Activated naive CD4-positive, alpha-beta T cell (primary cell): ENCODE data around the gene NXNL1.
"Not testable (repeated sequence)": the region's sequence is repeated elsewhere in the genome, so short reads cannot be mapped to it uniquely, and the experiment has no call there.

Experiments
- DNase-seq, 4 experiments: peaks; one replicate each; lab custom pipeline; 2025; lab: John Stamatoyannopoulos, UW

Gene NXNL1

DNA sequence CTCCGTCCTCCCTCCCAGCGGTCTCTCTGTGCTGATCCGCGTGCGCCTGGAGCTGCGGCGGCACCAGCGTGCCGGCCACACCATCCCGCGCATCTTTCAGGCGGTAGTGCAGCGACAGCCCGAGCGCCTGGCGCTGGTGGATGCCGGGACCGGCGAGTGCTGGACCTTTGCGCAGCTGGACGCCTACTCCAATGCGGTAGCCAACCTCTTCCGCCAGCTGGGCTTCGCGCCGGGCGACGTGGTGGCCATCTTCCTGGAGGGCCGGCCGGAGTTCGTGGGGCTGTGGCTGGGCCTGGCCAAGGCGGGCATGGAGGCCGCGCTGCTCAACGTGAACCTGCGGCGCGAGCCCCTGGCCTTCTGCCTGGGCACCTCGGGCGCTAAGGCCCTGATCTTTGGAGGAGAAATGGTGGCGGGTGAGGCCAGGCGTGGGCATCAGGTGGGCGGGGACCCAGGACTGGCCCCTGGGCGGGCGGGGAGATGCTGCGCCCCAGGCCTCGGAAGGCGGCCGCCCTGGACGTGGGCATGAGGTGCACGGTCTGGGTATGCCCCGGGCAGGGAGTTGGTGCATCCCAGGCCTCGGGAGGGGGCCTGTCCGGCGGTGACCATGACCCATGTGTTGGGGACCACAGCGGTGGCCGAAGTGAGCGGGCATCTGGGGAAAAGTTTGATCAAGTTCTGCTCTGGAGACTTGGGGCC lies 26.0 kb upstream of the NXNL1 start:
- no peak for DNase-seq

DNA sequence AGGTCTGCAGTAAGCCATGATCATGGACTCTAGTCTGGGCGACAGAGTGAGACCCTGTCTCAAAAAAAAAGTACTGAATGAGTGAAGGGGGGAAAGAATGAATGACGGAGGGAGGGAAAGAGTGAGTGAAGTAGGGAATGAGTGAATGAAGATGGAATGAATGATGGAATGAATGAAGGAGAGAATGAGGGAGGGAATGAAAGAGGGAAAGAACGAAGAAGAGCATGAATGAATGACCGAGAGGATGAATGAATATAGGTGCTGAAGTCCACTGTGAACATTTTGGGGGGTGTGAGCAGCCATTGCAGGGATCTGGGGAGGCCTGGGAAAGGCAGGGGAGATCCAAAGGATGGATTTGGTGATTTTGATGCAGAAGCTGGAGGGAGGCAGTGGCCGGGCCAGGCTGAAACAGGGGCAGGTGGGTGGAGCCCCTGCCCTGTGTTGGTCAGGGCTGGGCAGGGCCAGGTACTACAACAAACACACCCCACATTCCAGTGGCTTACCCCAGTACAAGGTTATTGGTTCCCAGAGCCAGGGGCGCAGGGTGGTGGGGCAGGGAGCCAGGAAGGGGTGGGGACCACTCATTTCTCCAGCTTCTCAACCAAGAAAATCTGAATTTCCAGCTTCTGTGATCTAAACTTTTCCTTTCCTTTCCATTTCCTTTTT lies 23.9 kb upstream of the NXNL1 start:
- no peak for DNase-seq

DNA sequence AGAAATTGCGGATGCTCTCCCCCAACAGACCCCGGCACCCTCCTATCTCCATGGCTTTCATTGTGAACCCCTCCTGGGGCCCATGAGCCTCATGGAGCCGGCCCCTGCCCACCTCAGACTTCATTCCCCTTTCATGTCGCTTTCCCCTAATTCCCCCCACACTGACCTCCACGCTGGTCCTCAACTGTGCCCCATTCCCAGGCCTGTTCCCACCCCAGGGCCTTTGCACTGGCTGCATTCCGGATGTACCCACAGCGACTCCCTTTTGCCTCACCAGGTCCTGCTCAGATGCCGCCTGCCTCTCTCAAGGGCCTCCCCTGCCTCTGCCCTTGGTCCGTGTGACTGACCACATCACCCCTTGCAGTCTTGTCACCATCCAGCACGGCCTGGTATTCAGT lies 22.9 kb upstream of the NXNL1 start:
- DNase-seq, result no peak

DNA sequence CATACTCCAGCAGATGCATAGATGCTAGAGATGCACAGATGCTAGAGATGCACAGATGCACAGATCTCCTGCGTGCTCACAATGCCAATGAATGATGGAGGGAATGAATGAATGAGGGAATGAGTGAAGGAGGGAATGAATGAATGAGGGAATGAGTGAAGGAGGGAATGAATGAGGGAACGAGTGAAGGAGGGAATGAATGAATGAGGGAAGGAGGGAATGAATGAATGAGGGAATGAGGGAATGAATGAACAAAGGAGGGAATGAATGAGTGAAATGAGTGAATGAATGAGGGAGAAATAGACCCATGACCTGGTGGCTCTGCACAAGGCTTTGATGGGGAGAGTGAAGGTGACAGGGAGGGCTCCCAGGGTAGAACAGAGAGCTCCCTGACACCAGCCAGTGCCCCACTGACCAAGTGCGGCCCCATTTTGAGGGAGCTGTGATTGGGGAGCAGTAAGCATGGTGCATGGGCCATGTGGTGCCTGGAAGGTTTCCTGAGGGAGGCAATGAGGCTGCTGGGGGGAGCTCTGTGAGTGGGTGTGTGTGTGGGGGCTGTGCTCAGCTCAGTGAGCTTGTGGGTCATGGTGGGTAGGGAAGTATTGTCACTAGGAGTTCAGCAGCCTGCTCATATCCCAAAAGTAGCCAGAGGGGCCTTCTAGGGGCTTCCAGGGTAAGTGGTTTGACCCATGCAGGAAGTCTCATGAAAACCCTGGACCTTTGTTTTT lies 22.3 kb upstream of the NXNL1 start:
- DNase-seq, result no peak

DNA sequence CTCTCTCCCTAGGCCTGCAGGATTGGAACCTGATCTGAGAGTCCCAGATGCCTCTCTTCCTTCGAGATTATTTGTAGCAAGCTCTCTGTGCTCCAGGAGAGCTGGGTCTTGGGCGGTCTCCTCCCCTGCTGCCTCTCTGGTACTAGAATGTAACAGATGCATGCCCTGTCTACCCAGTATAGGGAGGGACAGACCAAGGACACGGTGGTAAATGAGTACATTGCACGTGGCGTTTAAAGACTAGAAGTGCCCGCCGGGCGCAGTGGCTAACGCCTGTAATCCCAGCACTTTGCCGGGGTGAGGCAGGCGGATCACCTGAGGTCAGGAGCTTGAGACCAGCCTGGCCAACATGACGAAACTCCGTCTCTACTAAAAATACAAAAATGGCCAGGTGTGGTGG lies 21.3 kb upstream of the NXNL1 start:
- DNase-seq, result no peak

DNA sequence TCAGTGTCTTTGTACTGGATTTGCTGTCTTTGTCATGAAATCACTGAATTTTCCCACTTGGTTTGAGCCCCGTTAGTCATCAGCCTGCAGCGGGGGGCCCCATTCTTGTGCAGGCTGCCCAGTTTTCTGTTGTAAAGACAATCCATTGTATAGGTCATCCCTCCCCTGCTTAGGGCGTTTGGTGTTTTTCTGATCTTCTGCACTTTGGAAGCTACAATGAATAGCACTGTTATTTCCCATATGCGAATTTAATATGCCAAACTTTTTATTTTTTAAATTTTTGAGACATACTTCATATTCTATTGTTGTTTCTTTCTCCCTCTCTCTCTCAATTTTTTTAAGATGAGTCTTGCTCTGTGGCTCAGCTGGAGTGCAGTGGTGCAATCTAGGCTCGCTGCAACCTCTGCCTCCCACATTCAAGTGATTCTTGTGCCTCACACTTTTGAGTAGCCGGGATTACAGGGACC lies 18.6 kb upstream of the NXNL1 start:
- DNase-seq, result no peak

DNA sequence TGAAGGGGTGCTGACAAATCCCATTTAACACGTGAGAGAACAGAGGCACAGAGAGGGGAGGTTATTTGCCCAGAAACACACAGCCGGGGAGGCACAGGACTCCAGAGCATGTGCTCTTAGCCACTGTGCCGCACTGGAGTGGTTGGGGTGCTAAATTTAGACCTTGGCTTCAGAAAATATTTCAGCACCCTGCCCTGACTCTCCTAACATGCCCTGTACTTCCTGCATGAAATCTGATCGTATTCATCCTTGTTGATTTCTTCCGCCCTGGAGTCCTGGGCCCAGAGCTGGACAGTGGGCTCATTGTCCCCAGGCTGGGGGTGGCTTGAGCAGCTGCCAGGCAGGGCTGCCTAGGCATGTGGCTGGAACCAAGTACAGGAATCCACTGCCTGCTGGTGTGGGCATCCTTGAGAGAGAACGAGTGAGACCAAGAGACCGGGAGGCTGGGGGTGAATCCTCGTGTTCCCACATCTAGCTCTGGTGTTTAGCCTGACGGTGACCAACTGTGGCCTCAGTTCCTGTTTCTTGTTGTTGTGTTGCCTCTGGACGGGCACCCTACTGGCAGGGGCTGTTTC lies 14.9 kb upstream of the NXNL1 start:
- DNase-seq, result no peak

DNA sequence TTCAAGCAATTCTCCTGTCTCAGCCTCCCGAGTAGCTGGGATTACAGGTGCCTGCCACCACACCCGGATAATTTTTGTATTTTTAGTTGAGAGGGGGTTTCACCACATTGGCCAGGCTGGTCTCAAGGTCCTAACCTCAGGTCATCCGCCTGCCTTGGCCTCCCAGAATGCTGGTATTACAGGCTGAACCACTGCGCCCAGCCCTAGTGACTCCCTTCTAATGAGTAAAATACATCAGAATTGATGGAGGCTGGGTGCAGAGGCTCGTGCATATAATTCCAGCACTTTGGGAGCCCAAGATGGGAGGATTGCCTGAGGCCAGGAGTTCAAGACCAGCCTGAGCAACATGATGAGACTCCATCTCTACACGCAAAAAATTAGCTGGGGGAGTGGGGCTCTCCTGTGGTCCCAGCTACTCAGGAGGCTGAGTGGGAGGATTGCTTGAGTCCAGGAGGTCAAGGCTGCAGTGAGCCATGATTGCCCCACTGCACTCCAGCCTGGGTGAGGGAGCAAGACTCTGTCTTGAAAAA lies 14.3 kb upstream of the NXNL1 start:
- DNase-seq, result not testable (repeated sequence)

DNA sequence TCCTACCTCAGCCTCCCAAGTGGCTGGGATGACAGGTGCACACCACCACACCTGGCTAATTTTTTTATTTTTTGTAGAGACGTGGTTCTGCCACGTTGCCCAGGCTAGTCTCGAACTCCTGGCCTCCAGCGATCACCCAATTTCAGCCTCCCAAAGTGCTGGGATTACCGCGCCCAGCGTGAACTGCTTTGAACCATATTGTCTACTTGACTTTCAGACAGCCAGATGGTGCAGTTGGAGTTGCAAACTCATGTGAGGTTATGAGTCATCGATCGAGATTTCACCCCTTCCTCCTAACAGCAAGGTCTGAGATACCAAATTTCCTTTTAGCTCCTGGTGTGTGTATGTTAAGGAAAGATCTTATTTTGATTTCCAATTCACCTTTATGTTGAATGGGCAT lies 12.3 kb upstream of the NXNL1 start:
- no peak for DNase-seq

DNA sequence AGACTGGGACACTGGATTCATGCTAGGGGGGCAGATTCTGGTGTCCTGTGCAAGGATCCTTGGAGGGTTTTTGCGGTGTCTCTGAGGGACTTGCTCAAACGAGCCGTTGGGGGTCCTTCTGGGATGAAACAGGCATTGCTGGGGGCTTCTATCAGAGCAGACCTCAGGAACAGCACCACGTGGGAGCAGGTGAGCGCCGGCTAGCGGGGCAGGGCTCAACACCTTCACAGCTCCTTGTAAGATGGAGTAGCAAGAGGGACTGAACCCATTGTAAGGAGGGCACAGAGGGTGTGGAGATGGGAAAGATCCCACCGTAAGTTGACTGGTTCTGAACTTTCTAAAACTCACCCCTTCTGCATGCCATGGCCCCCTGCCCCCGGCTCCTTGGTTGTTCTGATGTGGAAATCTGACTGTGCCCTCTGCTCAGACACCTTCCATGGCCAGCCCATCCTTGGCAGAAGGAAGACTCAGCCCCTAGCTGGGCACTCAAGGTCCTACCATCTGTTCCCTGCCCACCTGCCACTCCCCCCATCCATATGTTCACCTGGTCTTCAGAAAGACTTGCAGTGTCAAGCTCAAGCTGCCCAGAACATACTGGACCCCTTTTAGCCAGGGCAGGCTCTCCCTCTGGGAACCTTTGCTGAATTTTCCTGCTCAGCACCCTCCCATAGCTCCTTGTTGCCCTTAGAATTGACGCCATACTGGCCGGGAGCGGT lies 10.8 kb upstream of the NXNL1 start:
- DNase-seq, result no peak

DNA sequence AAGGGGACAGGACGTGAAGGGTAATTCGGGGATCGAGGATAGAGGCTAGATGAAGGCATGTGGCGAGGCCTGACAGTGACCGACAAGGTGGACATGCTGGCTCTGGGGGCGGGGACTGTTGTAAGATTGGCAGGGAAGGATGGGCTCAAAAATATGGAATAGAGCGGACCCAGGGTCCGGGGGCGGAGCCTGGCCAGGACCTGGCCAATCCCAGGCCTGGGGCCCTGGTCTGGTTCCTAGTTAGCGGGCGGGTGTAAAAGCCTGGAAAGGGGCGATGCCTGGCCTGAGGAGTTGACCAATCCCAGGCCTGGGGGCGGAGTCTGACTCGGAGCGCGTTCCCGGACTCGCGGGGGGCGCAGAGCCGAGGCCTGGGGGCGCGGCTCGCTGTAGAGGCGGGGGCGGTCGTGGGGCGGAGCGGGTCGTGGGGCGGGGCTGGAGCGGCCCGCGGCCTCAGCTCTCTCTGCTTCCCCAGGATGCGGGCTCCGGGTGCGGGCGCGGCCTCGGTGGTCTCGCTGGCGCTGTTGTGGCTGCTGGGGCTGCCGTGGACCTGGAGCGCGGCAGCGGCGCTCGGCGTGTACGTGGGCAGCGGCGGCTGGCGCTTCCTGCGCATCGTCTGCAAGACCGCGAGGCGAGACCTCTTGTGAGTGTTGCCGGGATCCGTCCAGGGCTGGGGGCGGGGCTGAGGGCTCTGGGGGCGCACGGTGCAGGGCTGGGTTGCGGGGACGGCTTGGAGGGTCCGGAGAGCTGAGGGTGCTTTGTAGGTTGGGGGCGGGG lies 9.5 kb upstream of the NXNL1 start, which contains the start of gene SLC27A1:
TSS of gene SLC27A1 (plus strand) at position 457 of the 774 bp plus-strand sequence. CDS start at position 474, 17 bp downstream.
- DNase-seq, result peak; percentile 54 to 85 (median 60)

DNA sequence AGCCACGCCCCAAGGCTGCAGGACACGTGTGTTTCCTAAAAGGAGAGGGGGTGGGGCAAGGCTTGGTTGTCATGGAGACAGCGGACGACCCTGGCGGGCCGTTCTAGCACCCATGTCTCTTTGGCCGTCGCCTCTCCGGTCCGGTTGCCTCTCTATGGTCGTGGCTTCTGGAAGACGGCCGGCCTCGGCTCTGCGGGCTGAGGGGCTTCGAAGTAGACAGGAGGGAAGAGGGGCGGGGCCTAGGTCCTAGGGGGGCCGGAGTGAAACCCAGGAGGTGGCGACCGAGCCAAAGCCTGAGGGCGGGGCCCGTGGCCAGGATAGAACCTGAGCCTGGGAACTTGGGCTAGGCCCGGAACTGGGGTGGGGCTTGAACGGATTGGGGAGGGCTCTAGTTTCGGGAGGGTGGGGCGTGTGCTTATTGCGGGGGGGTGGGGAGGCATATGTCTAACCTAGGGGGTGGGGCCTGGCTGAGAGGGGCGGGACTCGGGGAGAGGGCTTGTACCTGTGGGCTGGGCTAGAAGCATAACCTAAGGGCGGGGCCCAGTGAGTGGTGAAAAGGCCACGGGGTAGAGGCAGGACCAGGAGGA lies 8.8 kb upstream of the NXNL1 start:
- DNase-seq, result peak; percentile 54 to 92 (median 75)

DNA sequence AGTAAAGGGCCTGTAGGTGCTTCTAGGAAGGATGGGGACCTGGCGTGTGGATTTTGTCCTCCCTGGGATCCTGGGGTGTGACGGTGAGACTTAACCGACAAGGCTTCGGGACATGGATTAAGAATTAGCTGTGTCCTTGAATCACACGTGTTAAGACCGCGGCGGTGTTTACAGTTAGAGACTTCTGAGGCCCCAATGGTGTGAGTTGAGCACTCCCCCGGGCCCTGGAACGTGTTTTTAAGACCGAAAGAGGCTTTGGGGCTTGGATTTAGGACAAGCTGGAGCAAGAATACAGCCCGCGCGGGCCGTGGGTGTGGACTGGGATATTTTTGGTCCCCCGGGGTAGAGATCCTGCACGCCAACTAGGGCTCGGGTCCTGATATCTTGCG lies 8.4 kb upstream of the NXNL1 start:
- DNase-seq, result no peak

DNA sequence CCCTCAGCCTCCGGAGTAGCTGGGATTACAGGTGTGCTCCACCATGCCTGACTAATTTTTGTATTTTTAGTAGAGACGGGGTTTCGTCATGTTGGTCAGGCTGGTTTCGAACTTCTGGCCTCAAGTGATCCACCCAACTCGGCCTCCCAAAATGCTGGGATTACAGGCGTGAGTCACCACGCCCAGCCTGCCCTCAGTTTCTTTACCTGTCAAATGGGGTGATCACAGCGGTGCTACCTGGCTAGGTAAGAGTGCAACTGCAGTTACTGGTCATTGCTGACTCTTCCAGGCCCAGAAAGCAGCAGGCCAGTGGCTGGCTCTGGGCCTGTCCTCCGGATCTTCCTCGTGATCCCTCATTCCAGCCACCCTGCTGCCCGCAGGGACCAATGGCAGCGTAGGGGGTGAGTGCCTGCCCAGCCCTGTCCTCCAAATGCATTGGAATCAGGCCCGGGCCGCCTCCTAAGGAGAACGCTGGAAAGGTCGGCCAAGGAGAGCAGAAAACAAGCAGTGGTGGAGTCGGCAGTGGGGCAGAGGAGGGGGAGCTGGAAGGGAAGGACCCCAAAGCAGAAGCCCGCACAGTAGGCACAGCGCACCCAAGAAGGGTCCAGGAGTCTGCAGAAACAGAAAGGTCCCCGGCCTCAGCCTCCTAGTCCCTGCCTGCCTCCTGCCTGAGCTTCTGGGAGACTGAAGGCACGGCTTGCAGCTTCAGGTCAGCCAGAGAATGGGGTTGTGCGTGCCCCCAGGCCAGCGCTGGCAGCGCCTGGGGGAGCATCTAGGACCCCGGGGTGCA lies 7.8 kb upstream of the NXNL1 start:
- DNase-seq, result no peak

DNA sequence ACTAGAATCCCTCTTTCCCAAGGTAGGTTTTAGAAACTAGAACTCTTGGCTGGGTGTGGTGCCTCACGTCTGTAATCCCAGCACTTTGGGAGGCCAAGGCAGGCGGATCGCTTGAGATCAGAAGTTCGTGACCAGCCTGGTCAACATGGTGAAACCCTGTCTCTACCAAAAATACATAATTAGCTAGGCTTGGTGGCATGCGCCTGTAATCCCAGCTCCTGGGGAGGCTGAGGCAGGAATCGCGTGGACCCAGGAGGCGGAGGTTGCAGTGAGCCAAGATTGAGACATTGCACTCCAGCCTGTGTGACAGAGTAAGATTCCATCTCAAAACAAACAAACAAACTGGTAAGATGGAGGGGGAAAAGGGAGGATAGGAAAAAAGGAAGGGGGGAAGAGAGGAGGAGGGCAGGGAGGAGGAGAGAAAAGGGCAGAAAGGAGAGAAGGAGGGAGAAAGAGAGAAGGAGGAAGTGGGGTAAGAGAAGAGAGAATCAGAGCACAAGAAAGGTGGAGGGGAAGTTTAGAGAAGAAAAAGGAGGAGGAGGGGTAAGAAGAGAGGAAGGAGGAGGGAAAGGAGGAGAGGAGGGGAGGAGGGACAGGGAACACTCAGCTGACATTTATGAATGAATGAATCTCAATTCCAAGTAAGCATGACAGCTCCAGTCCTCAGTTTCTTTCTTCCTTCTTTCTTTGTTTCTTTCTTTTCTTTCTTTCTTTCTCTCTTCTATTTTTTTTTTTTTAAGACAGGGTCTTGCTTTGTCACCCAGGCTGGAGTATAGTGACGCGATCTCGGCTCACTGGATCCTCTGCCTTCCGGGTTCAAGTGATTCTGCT lies 7.0 kb upstream of the NXNL1 start:
- no peak for DNase-seq

DNA sequence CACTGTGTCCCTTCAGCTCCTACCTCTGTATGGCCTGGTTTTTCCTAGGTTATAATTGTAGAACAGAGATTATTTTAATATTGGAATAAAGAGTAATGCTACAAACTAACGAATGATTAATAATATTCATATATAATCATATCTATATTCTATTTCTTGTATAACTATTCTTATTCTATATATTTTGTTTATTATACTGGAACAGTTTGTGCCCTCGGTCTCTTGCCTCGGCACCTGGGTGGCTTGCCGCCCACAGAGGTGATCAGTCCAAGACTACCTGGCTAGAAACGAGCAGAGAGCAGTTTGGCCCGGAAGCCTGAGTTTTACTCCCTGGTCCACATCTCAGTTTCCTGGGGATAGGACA lies 5.7 kb upstream of the NXNL1 start:
- no peak for DNase-seq

DNA sequence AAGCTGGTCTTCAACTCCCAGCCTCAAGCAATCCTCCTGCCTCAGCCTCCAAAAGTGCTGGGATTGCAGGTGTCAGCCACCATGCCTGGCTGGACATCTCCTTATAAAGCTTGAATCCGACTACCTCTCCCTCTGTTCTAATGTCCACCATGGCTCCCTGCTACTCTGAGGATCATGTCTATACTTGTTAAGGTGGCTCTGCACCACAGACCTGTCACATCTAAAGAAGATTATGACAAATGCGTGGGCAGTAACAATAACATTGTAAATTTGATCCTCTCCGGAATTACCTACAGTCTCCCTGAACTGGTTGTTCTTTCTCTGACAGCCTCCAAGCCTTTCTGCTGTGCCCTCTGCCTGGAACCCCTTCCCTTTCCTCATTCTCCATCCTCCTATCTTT lies 1.8 kb downstream of the NXNL1 start:
- DNase-seq, result no peak

DNA sequence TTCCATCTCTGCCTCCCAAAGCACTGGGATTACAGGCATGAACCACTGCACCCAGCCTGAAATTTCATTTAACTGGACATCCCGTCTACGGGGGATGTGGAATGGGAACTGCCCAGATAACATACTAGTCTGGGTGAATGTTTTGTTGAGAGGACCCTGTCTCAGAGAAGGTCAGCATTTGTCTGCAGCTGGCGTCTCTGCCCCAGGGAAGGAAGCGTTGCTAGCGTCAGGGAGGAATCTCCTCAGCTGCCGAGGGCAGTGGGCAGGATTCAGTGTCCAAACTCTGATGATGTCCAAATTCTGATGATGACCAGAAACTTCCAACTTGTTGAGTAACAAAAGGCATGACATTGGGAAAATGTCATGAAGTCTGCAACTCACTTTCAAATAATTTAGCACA lies 3.1 kb downstream of the NXNL1 start:
- DNase-seq, result no peak

DNA sequence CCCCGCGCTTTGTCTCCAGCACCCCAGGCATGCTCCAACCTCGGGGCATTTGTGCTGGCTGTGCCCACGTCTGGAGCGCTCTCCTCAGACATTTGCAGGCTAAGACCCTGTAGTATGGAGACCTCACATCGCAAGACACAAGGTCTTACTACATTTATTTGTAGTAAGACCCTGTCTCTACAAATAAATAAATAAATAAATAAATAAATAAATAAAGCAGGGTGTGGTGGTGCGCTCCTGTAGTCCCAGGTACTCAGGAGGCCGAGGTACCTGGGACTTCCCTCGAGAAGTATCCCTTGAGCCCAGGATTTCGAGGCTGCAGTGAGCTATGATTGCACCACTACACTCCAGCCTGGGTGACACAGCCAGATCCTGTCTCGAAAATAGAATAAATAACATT lies 4.6 kb downstream of the NXNL1 start:
- DNase-seq, result no peak
